ENCODE measurements around the gene CCDC68.

DNA sequence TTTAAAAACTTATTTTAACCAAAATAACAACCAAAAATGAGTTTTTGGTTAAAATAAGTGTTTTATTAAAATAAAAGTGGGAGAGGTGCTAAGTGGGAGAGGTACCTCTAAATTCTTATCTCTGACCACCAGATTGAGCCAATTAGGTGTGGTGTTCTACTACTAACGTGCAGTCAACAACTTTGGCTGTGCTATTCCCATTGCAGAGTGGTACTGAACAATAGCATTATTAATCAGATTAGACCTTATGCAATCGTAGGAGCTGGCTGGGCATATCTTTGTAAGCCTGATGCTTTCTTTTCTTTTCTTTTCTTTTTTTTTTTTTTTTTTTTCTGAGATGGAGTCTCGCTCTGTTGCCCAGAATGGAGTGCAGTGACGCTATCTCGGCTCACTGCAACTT is 92.1 kb downstream of the CCDC68 start:
- TF ChIP-seq EP300 (IDR thresholded peaks at IDR 0.05): no peak
- TF ChIP-seq, protein P1, sequence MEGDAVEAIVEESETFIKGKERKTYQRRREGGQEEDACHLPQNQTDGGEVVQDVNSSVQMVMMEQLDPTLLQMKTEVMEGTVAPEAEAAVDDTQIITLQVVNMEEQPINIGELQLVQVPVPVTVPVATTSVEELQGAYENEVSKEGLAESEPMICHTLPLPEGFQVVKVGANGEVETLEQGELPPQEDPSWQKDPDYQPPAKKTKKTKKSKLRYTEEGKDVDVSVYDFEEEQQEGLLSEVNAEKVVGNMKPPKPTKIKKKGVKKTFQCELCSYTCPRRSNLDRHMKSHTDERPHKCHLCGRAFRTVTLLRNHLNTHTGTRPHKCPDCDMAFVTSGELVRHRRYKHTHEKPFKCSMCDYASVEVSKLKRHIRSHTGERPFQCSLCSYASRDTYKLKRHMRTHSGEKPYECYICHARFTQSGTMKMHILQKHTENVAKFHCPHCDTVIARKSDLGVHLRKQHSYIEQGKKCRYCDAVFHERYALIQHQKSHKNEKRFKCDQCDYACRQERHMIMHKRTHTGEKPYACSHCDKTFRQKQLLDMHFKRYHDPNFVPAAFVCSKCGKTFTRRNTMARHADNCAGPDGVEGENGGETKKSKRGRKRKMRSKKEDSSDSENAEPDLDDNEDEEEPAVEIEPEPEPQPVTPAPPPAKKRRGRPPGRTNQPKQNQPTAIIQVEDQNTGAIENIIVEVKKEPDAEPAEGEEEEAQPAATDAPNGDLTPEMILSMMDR (IDR thresholded peaks at IDR 0.05): no peak
